H9 (cell line): Measurements from ENCODE around the gene SLC34A3. TPM values are rescaled to one million over a fixed set of nuclear protein-coding genes. Genes with fewer than 3 reads are reported as not detected.

ENCODE experiments used
- DNase-seq: peaks from one replicate; pipeline ENCODE4 v3.0.0-alpha.2; 2017
- H2AFZ ChIP-seq: one replicate; pipeline ENCODE4 v1.6.1; 2013; ENCODE audit warnings: mild to moderate bottlenecking, low read length, control low read depth, moderate library complexity
- H2AK5ac ChIP-seq: 2 replicates; pipeline ENCODE4 v1.6.1; 2013; ENCODE audit warnings: low read length, control low read depth, mixed read lengths; ENCODE audit not compliant: insufficient read length
- H2BK120ac ChIP-seq: one replicate; pipeline ENCODE4 v1.6.1; 2013; ENCODE audit warnings: low read depth, mild to moderate bottlenecking, low read length, control low read depth, inconsistent platforms; ENCODE audit not compliant: poor library complexity, severe bottlenecking
- H2BK12ac ChIP-seq: 2 replicates; pipeline ENCODE4 v1.6.1; 2013; ENCODE audit warnings: low read length, control low read depth, mixed read lengths, low read depth; ENCODE audit not compliant: insufficient read length
- H2BK15ac ChIP-seq: 2 replicates; pipeline ENCODE4 v1.6.1; 2013; ENCODE audit warnings: low read depth, low read length, control low read depth
- H2BK20ac ChIP-seq: one replicate; pipeline ENCODE4 v1.6.1; 2013; ENCODE audit warnings: low read depth, mild to moderate bottlenecking, low read length, control low read depth, inconsistent platforms; ENCODE audit not compliant: poor library complexity, severe bottlenecking
- H2BK5ac ChIP-seq: 2 replicates; pipeline ENCODE4 v1.6.1; 2013; ENCODE audit warnings: low read length, control low read depth, mixed read lengths; ENCODE audit not compliant: insufficient read length
- H3K14ac ChIP-seq: 2 replicates; pipeline ENCODE4 v1.6.1; 2013; ENCODE audit warnings: low read length, control low read depth; ENCODE audit not compliant: insufficient read depth
- H3K18ac ChIP-seq: 2 replicates; pipeline ENCODE4 v1.6.1; 2013; ENCODE audit warnings: low read depth, mild to moderate bottlenecking, mixed read lengths, low read length, control low read depth; ENCODE audit not compliant: insufficient read length
- H3K23ac ChIP-seq: 2 replicates; pipeline ENCODE4 v1.6.1; 2013; ENCODE audit warnings: low read length, control low read depth, mixed read lengths, low read depth; ENCODE audit not compliant: insufficient read length
- H3K23me2 ChIP-seq: 2 replicates; pipeline ENCODE4 v1.6.1; 2013; ENCODE audit warnings: low read depth, mild to moderate bottlenecking, mixed read lengths, low read length, control low read depth; ENCODE audit not compliant: insufficient read length, poor library complexity, severe bottlenecking
- H3K27ac ChIP-seq: 2 replicates; pipeline ENCODE4 v1.5.1; 2013; ENCODE audit warnings: low read length, control low read depth, mixed read lengths, low read depth; ENCODE audit not compliant: insufficient read length
- H3K27me3 ChIP-seq: 2 replicates; pipeline ENCODE4 v1.6.1; 2013; ENCODE audit warnings: low read length, control low read depth, inconsistent platforms; ENCODE audit not compliant: insufficient read depth
- H3K4ac ChIP-seq: 2 replicates; pipeline ENCODE4 v1.6.1; 2013; ENCODE audit warnings: low read depth, mild to moderate bottlenecking, control low read depth, inconsistent platforms, low read length, moderate library complexity
- H3K4me1 ChIP-seq: 2 replicates; pipeline ENCODE4 v1.6.1; 2013; ENCODE audit warnings: low read length, control low read depth, inconsistent platforms; ENCODE audit not compliant: insufficient read depth
- H3K4me2 ChIP-seq: 2 replicates; pipeline ENCODE4 v1.6.1; 2013; ENCODE audit warnings: low read length, control low read depth, mixed read lengths; ENCODE audit not compliant: insufficient read length, insufficient read depth
- H3K56ac ChIP-seq: 2 replicates; pipeline ENCODE4 v1.6.1; 2013; ENCODE audit warnings: low read depth, mild to moderate bottlenecking, mixed read lengths, low read length, control low read depth; ENCODE audit not compliant: insufficient read length
- H3K79me1 ChIP-seq: 2 replicates; pipeline ENCODE4 v1.6.1; 2013; ENCODE audit warnings: low read depth, mild to moderate bottlenecking, moderate library complexity, low read length, control low read depth, inconsistent platforms; ENCODE audit not compliant: insufficient read depth, poor library complexity, severe bottlenecking
- H3K79me2 ChIP-seq: 2 replicates; pipeline ENCODE4 v1.6.1; 2013; ENCODE audit warnings: low read length, control low read depth, inconsistent platforms; ENCODE audit not compliant: insufficient read depth
- H3K9ac ChIP-seq: 2 replicates; pipeline ENCODE4 v1.6.1; 2013; ENCODE audit warnings: low read length, control low read depth, mixed read lengths; ENCODE audit not compliant: insufficient read length; ENCODE audit errors: extremely low read depth
- H3K9me3 ChIP-seq: one replicate; pipeline ENCODE4 v1.6.1; 2013; ENCODE audit warnings: low read depth, low read length, inconsistent platforms; ENCODE audit not compliant: control insufficient read depth
- H3T11ph ChIP-seq: one replicate; pipeline ENCODE4 v1.6.1; 2013; ENCODE audit warnings: mild to moderate bottlenecking, low read length, control low read depth, inconsistent platforms
- H4K20me1 ChIP-seq: one replicate; pipeline ENCODE4 v1.6.1; 2013; ENCODE audit not compliant: control insufficient read depth, insufficient read length, insufficient read depth
- H4K5ac ChIP-seq: 2 replicates; pipeline ENCODE4 v1.6.1; 2013; ENCODE audit warnings: low read depth, mild to moderate bottlenecking, mixed read lengths, low read length, control low read depth; ENCODE audit not compliant: insufficient read length
- H4K8ac ChIP-seq: replicated peaks from 2 replicates; pipeline ENCODE4 v1.6.1; 2013; ENCODE audit warnings: low read length, control low read depth, mixed read lengths, low read depth; ENCODE audit not compliant: insufficient read length
- H4K91ac ChIP-seq: 2 replicates; pipeline ENCODE4 v1.6.1; 2013; ENCODE audit warnings: low read depth, mild to moderate bottlenecking, moderate library complexity, mixed read lengths, low read length, control low read depth; ENCODE audit not compliant: insufficient read length
- H3K27ac Mint-ChIP-seq, 3 experiments: 2 replicates in 2 of 3; 3 replicates in 1 of 3; pipeline ENCODE4 v1.8.0; 2020 to 2021; ENCODE audit warnings: mixed read lengths in 3 of 3, mild to moderate bottlenecking in 1 of 3, moderate library complexity in 1 of 3
- H3K27me3 Mint-ChIP-seq: 2 replicates; pipeline ENCODE4 v1.8.0; 2021; ENCODE audit warnings: low read depth, mild to moderate bottlenecking, moderate library complexity, mixed read lengths
- H3K36me3 Mint-ChIP-seq, 3 experiments: 2 replicates in 2 of 3; 3 replicates in 1 of 3; pipeline ENCODE4 v1.8.0; 2020 to 2021; ENCODE audit warnings: low read depth in 3 of 3, mixed read lengths in 3 of 3; ENCODE audit not compliant: insufficient read depth in 1 of 3
- H3K4me1 Mint-ChIP-seq, 2 experiments: 2 replicates each; pipeline ENCODE4 v1.8.0; 2020; ENCODE audit warnings: mixed read lengths in 2 of 2
- H3K4me3 Mint-ChIP-seq, 2 experiments: 2 replicates in 1 of 2; 3 replicates in 1 of 2; pipeline ENCODE4 v1.8.0; 2020 to 2021; ENCODE audit warnings: mild to moderate bottlenecking in 2 of 2, mixed read lengths in 2 of 2, moderate library complexity in 1 of 2
- H3K9me3 Mint-ChIP-seq, 2 experiments: 2 replicates in 1 of 2; 3 replicates in 1 of 2; pipeline ENCODE4 v1.8.0; 2020; ENCODE audit warnings: mild to moderate bottlenecking in 2 of 2, mixed read lengths in 2 of 2, moderate library complexity in 1 of 2
- CTCF ChIP-seq: fragments of 200-600 bp; sonication (generic); conservative IDR thresholded peaks from 3 replicates; pipeline ENCODE4 v1.8.0; 2021; ENCODE audit warnings: antibody characterized with exemption, mild to moderate bottlenecking
- WGBS: extraction: QIAGEN DNeasy Blood & Tissue Kit; methylation state at CpG from one replicate; pipeline ENCODE4 v1.1.7; 2013; ENCODE audit warnings: missing lambda C conversion rate, low lambda C conversion rate, mixed read lengths; ENCODE audit not compliant: insufficient read length; ENCODE audit errors: extremely low coverage; 5-methylcytosine and 5-hydroxymethylcytosine counted together
- total RNA-seq: library from RNA; stranded (reverse); gene quantifications from 2 replicates; pipeline ENCODE4 v1.2.1, GENCODE V29; 2021

Gene SLC34A3
- total RNA-seq, 1 experiment from 2014 or later = not detected

DNA sequence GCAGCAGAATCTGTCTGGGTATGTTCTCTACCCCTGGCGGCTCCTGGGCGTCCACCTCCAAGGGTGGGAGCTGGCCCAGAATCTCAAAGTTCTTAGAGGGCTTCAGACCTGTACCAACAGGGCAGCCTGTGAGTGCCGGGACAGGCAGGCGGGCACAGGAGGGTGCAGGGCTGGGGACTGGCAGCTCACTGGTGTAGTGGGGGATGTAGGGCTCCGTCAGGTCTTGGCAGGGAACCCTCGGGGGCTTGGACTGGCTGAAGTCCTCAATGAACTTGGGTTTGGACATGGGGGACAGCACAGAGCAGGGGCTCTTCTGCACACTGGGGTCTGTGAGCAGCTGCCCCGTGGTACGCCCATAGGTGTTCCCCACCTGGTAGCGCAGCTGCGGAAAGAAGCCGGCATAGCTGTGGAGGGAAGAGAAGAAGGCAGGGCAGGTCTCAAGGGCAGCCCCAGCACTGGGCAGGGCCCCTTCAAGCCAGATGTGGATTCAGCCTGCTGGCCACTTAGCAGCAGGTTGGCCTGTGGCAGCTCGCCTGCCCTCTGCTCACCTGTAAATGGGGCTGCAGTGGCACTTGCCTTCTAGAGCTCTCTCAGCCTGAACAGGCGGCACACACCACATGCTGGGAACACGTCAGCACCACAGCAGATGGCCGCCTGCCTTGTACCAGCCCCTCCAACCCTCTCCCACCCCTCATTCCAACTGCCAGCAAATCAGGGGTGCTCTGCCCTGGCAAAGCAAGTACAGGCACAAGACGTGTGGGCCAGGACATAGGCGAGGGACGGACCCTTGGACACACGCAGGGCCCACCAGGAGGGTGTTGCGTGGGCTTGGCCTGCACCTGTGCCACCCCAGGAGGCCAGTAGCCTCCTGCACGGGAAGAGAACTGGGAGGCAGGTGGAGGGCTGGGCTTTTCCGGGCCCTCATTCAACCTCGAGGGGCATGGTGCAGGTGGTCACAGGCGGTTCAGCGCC is 15.0 kb downstream of the SLC34A3 start:
- Mint-ChIP-seq H3K9me3 (no peaks in the 10 kb centered on the region; a peak in 2 of 5 replicates), H3K27me3 (peaks cover 40% of the 10 kb centered on the region), H3K27ac (no peak overlapping the region), H3K4me3 (no peak overlapping the region; a peak in 1 of 5 replicates), H3K4me1 (peaks cover 17 to 25% of the 10 kb centered on the region in 2 experiments), H3K36me3 (peaks cover 19 to 26% (median 19%) of the 10 kb centered on the region in 3 experiments)
- H2BK20ac ChIP-seq = no peak overlapping the region
- no peak overlapping the region for H3K4me2 ChIP-seq
- H3K27me3 ChIP-seq = no peaks in the 10 kb centered on the region
- no peak overlapping the region; the same call in 1 of the 2 replicates for H3K14ac ChIP-seq
- no peaks in the 10 kb centered on the region for H3K79me1 ChIP-seq
- H4K5ac ChIP-seq = no peak overlapping the region
- no peak overlapping the region for H3K9ac ChIP-seq
- H2AFZ ChIP-seq = no peak overlapping the region
- H3K9me3 ChIP-seq = no peaks in the 10 kb centered on the region
- H4K8ac ChIP-seq = no peak overlapping the region
- no peak overlapping the region for H2BK5ac ChIP-seq
- H3K23ac ChIP-seq = no peak overlapping the region
- TF ChIP-seq CTCF = no peak
- H4K20me1 ChIP-seq = peaks cover 3% of the 10 kb centered on the region
- no peak overlapping the region for H2BK12ac ChIP-seq
- H2BK15ac ChIP-seq = no peak overlapping the region
- DNase-seq = no peak
- H2BK120ac ChIP-seq = no peak overlapping the region
- no peak overlapping the region for H3K56ac ChIP-seq
- H4K91ac ChIP-seq = no peak overlapping the region
- H3K18ac ChIP-seq = no peak overlapping the region
- H3K79me2 ChIP-seq = no peaks in the 10 kb centered on the region
- no peak overlapping the region for H2AK5ac ChIP-seq
- no peaks in the 10 kb centered on the region; the same call in 1 of the 2 replicates for H3K4me1 ChIP-seq
- H3T11ph ChIP-seq = no peak overlapping the region
- H3K23me2 ChIP-seq = peaks cover 12% of the 10 kb centered on the region
- H3K4ac ChIP-seq = no peak overlapping the region
- no CpG with 5 or more reads among the region's 25 CpGs for WGBS
- H3K27ac ChIP-seq = no peak overlapping the region
